Smooth muscle cell (in vitro differentiated cells): ENCODE data around the gene NUDT21. TPM values are rescaled to one million over a fixed set of nuclear protein-coding genes. Genes with fewer than 3 reads are reported as not detected.
"Not testable (repeated sequence)": the region's sequence is repeated elsewhere in the genome, so short reads cannot be mapped to it uniquely, and the experiment has no call there.

Experiments used
- DNase-seq: peaks from one replicate; lab custom pipeline; 2025; ENCODE audit not compliant: unreplicated experiment; lab: John Stamatoyannopoulos, UW
- H2AFZ ChIP-seq: fragments of 200-600 bp; sonication (generic); 2 replicates; pipeline ENCODE4 v1.6.0; 2016; ENCODE audit warnings: antibody characterized with exemption, low read depth, mild to moderate bottlenecking
- H3F3A ChIP-seq: fragments of 200-600 bp; sonication (generic); 2 replicates; pipeline ENCODE4 v1.6.0; 2017; ENCODE audit warnings: antibody characterized with exemption, low read depth
- H3K27ac ChIP-seq: fragments of 200-600 bp; sonication (generic); 2 replicates; pipeline ENCODE4 v1.5.1; 2016; ENCODE audit warnings: low read depth, mild to moderate bottlenecking
- H3K27me3 ChIP-seq: fragments of 200-600 bp; sonication (generic); 2 replicates; pipeline ENCODE4 v1.6.1; 2016; ENCODE audit warnings: low read depth, mild to moderate bottlenecking
- H3K36me3 ChIP-seq: fragments of 200-600 bp; sonication (generic); 2 replicates; pipeline ENCODE4 v1.5.1; 2016; ENCODE audit warnings: low read depth
- H3K4me1 ChIP-seq: fragments of 200-600 bp; sonication (generic); 2 replicates; pipeline ENCODE4 v1.5.1; 2016; ENCODE audit warnings: low read depth
- H3K4me2 ChIP-seq: fragments of 200-600 bp; sonication (generic); 2 replicates; pipeline ENCODE4 v1.6.0; 2016; ENCODE audit warnings: mild to moderate bottlenecking
- H3K4me3 ChIP-seq: fragments of 200-600 bp; sonication (generic); 2 replicates; pipeline ENCODE4 v1.5.1; 2016; ENCODE audit warnings: mild to moderate bottlenecking
- H3K79me2 ChIP-seq: fragments of 200-600 bp; sonication (generic); 2 replicates; pipeline ENCODE4 v1.6.0; 2016; ENCODE audit warnings: low read depth, mild to moderate bottlenecking
- H3K9ac ChIP-seq: fragments of 200-600 bp; sonication (generic); 2 replicates; pipeline ENCODE4 v1.6.0; 2016; ENCODE audit warnings: low read depth
- H3K9me3 ChIP-seq: fragments of 200-600 bp; sonication (generic); replicated peaks from 2 replicates; pipeline ENCODE4 v1.5.1; 2016; ENCODE audit warnings: low read depth
- H4K20me1 ChIP-seq: fragments of 200-600 bp; sonication (generic); 2 replicates; pipeline ENCODE4 v1.6.0; 2016; ENCODE audit warnings: low read depth
- WGBS: methylation state at CpG from one replicate; pipeline ENCODE4 v1.1.7; 2016; ENCODE audit warnings: low lambda C conversion rate; 5-methylcytosine and 5-hydroxymethylcytosine counted together
- polyA plus RNA-seq: library from polyadenylated mRNA; unstranded; fragments of >200 nt; fragmentation: Nextera tagmentation; extraction: Ambion mirVana; gene quantifications from 2 replicates; pipeline ENCODE4 v1.2.1, GENCODE V29; 2016
- total RNA-seq: library from RNA; depleted of rRNA; stranded (reverse); fragments of >200 nt; gene quantifications from 2 replicates; pipeline ENCODE4 v1.2.3, GENCODE V29; 2014
- TF ChIP-seq, protein P1 (sequence below): fragments of 200-600 bp; sonication (generic); IDR thresholded peaks from 2 replicates; pipeline ENCODE4 v1.5.1; 2017; ENCODE audit warnings: borderline replicate concordance, mild to moderate bottlenecking, antibody characterized with exemption; ENCODE audit not compliant: insufficient read depth, poor library complexity, severe bottlenecking

Gene NUDT21
- total and polyA plus RNA-seq, 2 experiments from 2014 or later = 44.4 to 101 TPM

- H3F3A ChIP-seq = no peaks in the 10 kb centered on the region
- no peak overlapping the region for H2AFZ ChIP-seq
These were observed 49.6 kb downstream of the NUDT21 start for GRCh38 chr16:56401482-56401881.

DNA sequence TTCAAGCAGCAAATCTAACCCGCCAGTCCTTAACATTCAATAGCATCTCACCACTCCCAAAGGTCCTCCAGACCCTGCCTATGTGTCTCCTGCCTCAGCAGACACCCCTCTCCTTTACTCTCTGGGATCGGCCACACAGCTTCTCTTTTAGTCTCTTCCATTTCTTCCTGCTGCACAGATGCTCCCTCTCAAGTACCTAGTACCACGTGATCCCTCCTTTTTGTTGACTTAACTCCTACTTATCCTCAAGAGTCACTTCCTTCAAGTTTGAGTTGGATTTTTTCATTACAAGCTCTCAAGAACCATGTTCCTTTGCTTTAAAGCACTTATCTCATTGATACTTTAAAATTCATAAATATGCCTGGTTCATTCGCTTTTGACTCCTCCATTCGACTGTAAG is 50.7 kb downstream of the NUDT21 start:
- WGBS = 78% methylated on average over 5 of the region's 5 CpGs
- H3K9ac ChIP-seq = no peak overlapping the region
- H2AFZ ChIP-seq = no peak overlapping the region
- peaks cover 4% of the 10 kb centered on the region for H3K79me2 ChIP-seq
- H3K4me1 ChIP-seq = no peaks in the 10 kb centered on the region
- no peak overlapping the region for H3K4me3 ChIP-seq
- H3K9me3 ChIP-seq = no peaks in the 10 kb centered on the region
- no peak for DNase-seq
- TF ChIP-seq, protein P1, sequence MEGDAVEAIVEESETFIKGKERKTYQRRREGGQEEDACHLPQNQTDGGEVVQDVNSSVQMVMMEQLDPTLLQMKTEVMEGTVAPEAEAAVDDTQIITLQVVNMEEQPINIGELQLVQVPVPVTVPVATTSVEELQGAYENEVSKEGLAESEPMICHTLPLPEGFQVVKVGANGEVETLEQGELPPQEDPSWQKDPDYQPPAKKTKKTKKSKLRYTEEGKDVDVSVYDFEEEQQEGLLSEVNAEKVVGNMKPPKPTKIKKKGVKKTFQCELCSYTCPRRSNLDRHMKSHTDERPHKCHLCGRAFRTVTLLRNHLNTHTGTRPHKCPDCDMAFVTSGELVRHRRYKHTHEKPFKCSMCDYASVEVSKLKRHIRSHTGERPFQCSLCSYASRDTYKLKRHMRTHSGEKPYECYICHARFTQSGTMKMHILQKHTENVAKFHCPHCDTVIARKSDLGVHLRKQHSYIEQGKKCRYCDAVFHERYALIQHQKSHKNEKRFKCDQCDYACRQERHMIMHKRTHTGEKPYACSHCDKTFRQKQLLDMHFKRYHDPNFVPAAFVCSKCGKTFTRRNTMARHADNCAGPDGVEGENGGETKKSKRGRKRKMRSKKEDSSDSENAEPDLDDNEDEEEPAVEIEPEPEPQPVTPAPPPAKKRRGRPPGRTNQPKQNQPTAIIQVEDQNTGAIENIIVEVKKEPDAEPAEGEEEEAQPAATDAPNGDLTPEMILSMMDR = no peak
- H4K20me1 ChIP-seq = no peaks in the 10 kb centered on the region
- H3K27ac ChIP-seq = no peak overlapping the region
- no peaks in the 10 kb centered on the region for H3K27me3 ChIP-seq
- peaks cover 15% of the 10 kb centered on the region for H3K36me3 ChIP-seq
- no peaks in the 10 kb centered on the region for H3F3A ChIP-seq
- H3K4me2 ChIP-seq = no peak overlapping the region

More at GRCh38 chr16:56401482-56401881, 49.6 kb downstream of the NUDT21 start:
- H3K36me3 ChIP-seq = peaks cover 15% of the 10 kb centered on the region
- H3K4me1 ChIP-seq = no peaks in the 10 kb centered on the region
- H3K27me3 ChIP-seq = no peaks in the 10 kb centered on the region
- no peak for DNase-seq
- H3K4me3 ChIP-seq = no peak overlapping the region
- TF ChIP-seq, protein P1 = no peak
- WGBS = 88% methylated on average over 5 of the region's 5 CpGs
- no peaks in the 10 kb centered on the region for H4K20me1 ChIP-seq
- no peaks in the 10 kb centered on the region for H3K9me3 ChIP-seq
- H3K27ac ChIP-seq = no peak overlapping the region
- peaks cover 4% of the 10 kb centered on the region for H3K79me2 ChIP-seq
- H3K4me2 ChIP-seq = no peak overlapping the region
- H3K9ac ChIP-seq = no peak overlapping the region

DNA sequence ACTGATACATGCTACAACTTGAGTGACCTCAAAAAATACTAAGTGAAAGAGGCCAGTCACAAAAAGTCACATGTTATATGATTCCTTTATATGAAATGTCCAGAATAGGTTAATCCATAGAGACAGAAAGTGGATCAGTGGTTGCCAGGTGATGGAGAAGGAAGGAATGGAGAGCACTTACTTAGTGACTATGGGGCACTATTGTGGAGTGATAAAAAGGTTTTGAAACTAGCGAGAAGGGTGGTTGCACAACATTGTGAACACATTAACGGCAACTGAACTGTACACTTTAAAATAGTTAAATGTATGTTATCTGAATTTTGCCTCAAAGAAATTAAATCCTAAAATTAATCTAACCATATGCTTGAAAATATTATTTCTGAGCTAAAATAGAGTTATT is 51.6 kb downstream of the NUDT21 start:
- Histone ChIP-seq H4K20me1 (no peaks in the 10 kb centered on the region), H3K9ac (no peak overlapping the region), H3K4me3 (no peak overlapping the region), H3F3A (no peaks in the 10 kb centered on the region), H3K9me3 (no peaks in the 10 kb centered on the region), H3K27me3 (no peaks in the 10 kb centered on the region), H3K36me3 (peaks cover 12% of the 10 kb centered on the region), H3K4me2 (no peak overlapping the region), H3K79me2 (peaks cover 4% of the 10 kb centered on the region), H2AFZ (no peak overlapping the region), H3K27ac (no peak overlapping the region), H3K4me1 (no peaks in the 10 kb centered on the region)
- 97% methylated on average over 2 of the region's 2 CpGs for WGBS
- DNase-seq = no peak
- TF ChIP-seq, protein P1 = no peak

- Histone ChIP-seq H3K4me1 (no peaks in the 10 kb centered on the region), H3F3A (no peaks in the 10 kb centered on the region), H3K4me3 (no peak overlapping the region), H4K20me1 (no peaks in the 10 kb centered on the region), H3K9ac (no peak overlapping the region), H3K27ac (no peak overlapping the region), H3K9me3 (no peaks in the 10 kb centered on the region), H3K36me3 (peaks cover 8% of the 10 kb centered on the region), H3K79me2 (peaks cover 4% of the 10 kb centered on the region), H3K27me3 (no peaks in the 10 kb centered on the region), H3K4me2 (no peak overlapping the region), H2AFZ (no peak overlapping the region)
- WGBS = 96% methylated on average over 2 of the region's 2 CpGs
- TF ChIP-seq, protein P1 = no peak
- no peak for DNase-seq
These were observed 52.1 kb downstream of the NUDT21 start for GRCh38 chr16:56399047-56399446.

DNA sequence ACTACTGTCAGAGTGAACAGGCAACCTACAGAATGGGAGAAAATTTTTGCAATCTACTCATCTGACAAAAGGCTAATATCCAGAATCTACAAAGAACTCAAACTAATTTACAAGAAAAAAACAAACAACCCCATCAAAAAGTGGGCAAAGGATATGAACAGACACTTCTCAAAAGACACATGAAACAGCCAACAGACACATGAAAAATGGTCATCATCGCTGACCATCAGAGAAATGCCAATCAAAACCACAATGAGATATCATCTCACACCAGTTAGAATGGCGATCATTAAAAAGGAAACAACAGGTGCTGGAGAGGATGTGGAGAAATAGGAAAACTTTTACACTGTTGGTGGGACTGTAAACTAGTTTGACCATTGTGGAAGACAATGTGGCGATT is 54.4 kb downstream of the NUDT21 start:
- not testable (repeated sequence) for H3K9me3 ChIP-seq, H3K36me3 ChIP-seq, H2AFZ ChIP-seq, H3K9ac ChIP-seq, H3K27ac ChIP-seq, H3F3A ChIP-seq, DNase-seq, H3K79me2 ChIP-seq, H3K27me3 ChIP-seq, H4K20me1 ChIP-seq, H3K4me3 ChIP-seq, H3K4me1 ChIP-seq, H3K4me2 ChIP-seq
- WGBS = 88% methylated on average over 3 of the region's 3 CpGs
